Osteocyte (in vitro differentiated cells): Measurements from ENCODE around the gene AOC3. TPM values are rescaled to one million over a fixed set of nuclear protein-coding genes. Genes with fewer than 3 reads are reported as not detected.
"Not testable (repeated sequence)": the region's sequence is repeated elsewhere in the genome, so short reads cannot be mapped to it uniquely, and the experiment has no call there.

Experiments used
- DNase-seq: peaks from one replicate; pipeline ENCODE4 v3.0.0; 2021; ENCODE audit warnings: mixed read lengths; ENCODE audit not compliant: unreplicated experiment; ENCODE audit errors: extremely low spot score
- H3K27ac Mint-ChIP-seq: one replicate; pipeline ENCODE4 v1.8.0; 2021; ENCODE audit warnings: mild to moderate bottlenecking, mixed read lengths; ENCODE audit not compliant: unreplicated experiment
- H3K27me3 Mint-ChIP-seq: one replicate; pipeline ENCODE4 v1.8.0; 2021; ENCODE audit warnings: mixed read lengths; ENCODE audit not compliant: unreplicated experiment
- H3K36me3 Mint-ChIP-seq: one replicate; pipeline ENCODE4 v1.8.0; 2021; ENCODE audit warnings: mixed read lengths; ENCODE audit not compliant: unreplicated experiment
- H3K4me1 Mint-ChIP-seq: one replicate; pipeline ENCODE4 v1.8.0; 2021; ENCODE audit warnings: mixed read lengths; ENCODE audit not compliant: unreplicated experiment
- H3K4me3 Mint-ChIP-seq: one replicate; pipeline ENCODE4 v1.8.0; 2021; ENCODE audit warnings: mild to moderate bottlenecking, moderate library complexity, mixed read lengths; ENCODE audit not compliant: unreplicated experiment
- H3K9me3 Mint-ChIP-seq: one replicate; pipeline ENCODE4 v1.8.0; 2021; ENCODE audit warnings: mixed read lengths; ENCODE audit not compliant: unreplicated experiment
- CTCF ChIP-seq: fragments of 200-600 bp; sonication (generic); IDR thresholded peaks from 2 replicates; pipeline ENCODE4 v1.5.0; 2021; ENCODE audit warnings: antibody characterized with exemption, mild to moderate bottlenecking, moderate library complexity
- total RNA-seq: library from RNA; stranded (reverse); gene quantifications from 2 replicates; pipeline ENCODE4 v1.2.1, GENCODE V29; 2021

Gene AOC3
- total RNA-seq, 1 donor from 2014 or later, result 1.1 TPM

GRCh38 chr17:42865638-42866094 is 14.7 kb downstream of the AOC3 start:
- Mint-ChIP-seq H3K4me1 (peaks cover 9% of the 10 kb centered on the region), H3K36me3 (no peaks in the 10 kb centered on the region), H3K27me3 (peaks cover 4% of the 10 kb centered on the region), H3K4me3 (no peak overlapping the region), H3K27ac (no peak overlapping the region), H3K9me3 (peaks cover 10% of the 10 kb centered on the region)
- no peak for TF ChIP-seq CTCF
- DNase-seq, result no peak

- no peaks in the 10 kb centered on the region for H3K36me3 Mint-ChIP-seq
- H3K4me1 Mint-ChIP-seq, result peaks cover 9% of the 10 kb centered on the region
- no peak for TF ChIP-seq CTCF
- H3K27me3 Mint-ChIP-seq, result peaks cover 4% of the 10 kb centered on the region
- no peak overlapping the region for H3K4me3 Mint-ChIP-seq
- no peak for DNase-seq
- peaks cover 10% of the 10 kb centered on the region for H3K9me3 Mint-ChIP-seq
- no peak overlapping the region for H3K27ac Mint-ChIP-seq
Measured at GRCh38 chr17:42866216-42866615, 15.2 kb downstream of the AOC3 start.

- TF ChIP-seq CTCF, result no peak
- H3K27ac Mint-ChIP-seq, result no peak overlapping the region
- no peak overlapping the region for H3K4me3 Mint-ChIP-seq
Measured at GRCh38 chr17:42866631-42867575, 15.9 kb downstream of the AOC3 start.

GRCh38 chr17:42867694-42868261 is 16.8 kb downstream of the AOC3 start:
- not testable (repeated sequence) for H3K27ac Mint-ChIP-seq, H3K36me3 Mint-ChIP-seq, H3K27me3 Mint-ChIP-seq, H3K4me1 Mint-ChIP-seq, DNase-seq, H3K4me3 Mint-ChIP-seq
- H3K9me3 Mint-ChIP-seq, result peaks cover 16% of the 10 kb centered on the region

More at GRCh38 chr17:42866631-42867575, 15.9 kb downstream of the AOC3 start:
- no peak for DNase-seq
- Mint-ChIP-seq H3K36me3 (peaks cover 2% of the 10 kb centered on the region), H3K9me3 (peaks cover 16% of the 10 kb centered on the region), H3K27me3 (peaks cover 4% of the 10 kb centered on the region), H3K4me1 (peaks cover 9% of the 10 kb centered on the region)

GRCh38 chr17:42868338-42868737 is 17.3 kb downstream of the AOC3 start:
- no peak for TF ChIP-seq CTCF
- Mint-ChIP-seq H3K36me3 (peaks cover 2% of the 10 kb centered on the region), H3K27ac (no peak overlapping the region), H3K4me3 (no peak overlapping the region), H3K9me3 (peaks cover 16% of the 10 kb centered on the region), H3K27me3 (peaks cover 5% of the 10 kb centered on the region), H3K4me1 (peaks cover 9% of the 10 kb centered on the region)
- no peak for DNase-seq
